DOHH2 (cell line): ENCODE data around the gene PLAC8.

Experiments
- CTCF ChIP-seq: fragments of 200-600 bp; sonication (generic); IDR thresholded peaks from one replicate; pipeline ENCODE4 v1.5.1; 2014; ENCODE audit warnings: antibody characterized with exemption, mild to moderate bottlenecking, low read depth, low read length; ENCODE audit not compliant: poor library complexity, severe bottlenecking
- EZH2phosphoT487 ChIP-seq: fragments of 200-600 bp; sonication (generic); IDR thresholded peaks from 2 replicates; pipeline ENCODE4 v1.6.1; 2017; ENCODE audit warnings: borderline replicate concordance, mild to moderate bottlenecking, antibody characterized with exemption, low read length, moderate library complexity, mixed read lengths

GRCh38 chr4:83067058-83067639 lies 47.4 kb downstream of the PLAC8 start:
- no peak for TF ChIP-seq CTCF
- no peak for TF ChIP-seq EZH2phosphoT487
